Hematopoietic multipotent progenitor cell treated with erythropoietin and hydrocortisone succinate and interleukin-3 and kit ligand, for 4 days (in vitro differentiated cells): ENCODE results near the gene ECE2.
A peak's percentile ranks its signal among the peaks of the same experiment; 100 is the strongest.
"Not testable (repeated sequence)": the region's sequence is repeated elsewhere in the genome, so short reads cannot be mapped to it uniquely, and the experiment has no call there.

Source experiments
- DNase-seq: peaks from one replicate; pipeline ENCODE4 v3.0.0-alpha.2; 2015

Gene ECE2

DNA sequence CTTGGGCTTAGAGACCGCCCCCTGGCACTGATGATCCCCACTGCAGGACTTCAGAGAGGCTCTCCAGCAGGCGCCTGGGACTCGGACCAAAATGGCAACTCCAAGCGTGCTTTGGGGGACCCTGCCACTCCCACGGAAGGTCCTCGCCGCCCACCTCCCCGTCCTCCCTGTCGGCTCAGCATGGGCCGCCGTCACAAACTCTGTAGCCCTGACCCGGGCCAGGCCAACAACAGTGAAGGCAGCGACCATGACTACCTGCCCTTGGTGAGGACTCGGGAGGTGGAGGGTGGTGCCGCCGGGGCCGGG lies 34.7 kb upstream of the ECE2 start:
- DNase-seq = no peak

GRCh38 chr3:184241447-184242296 lies 34.1 kb upstream of the ECE2 start:
- DNase-seq = peak; percentile 63

DNA sequence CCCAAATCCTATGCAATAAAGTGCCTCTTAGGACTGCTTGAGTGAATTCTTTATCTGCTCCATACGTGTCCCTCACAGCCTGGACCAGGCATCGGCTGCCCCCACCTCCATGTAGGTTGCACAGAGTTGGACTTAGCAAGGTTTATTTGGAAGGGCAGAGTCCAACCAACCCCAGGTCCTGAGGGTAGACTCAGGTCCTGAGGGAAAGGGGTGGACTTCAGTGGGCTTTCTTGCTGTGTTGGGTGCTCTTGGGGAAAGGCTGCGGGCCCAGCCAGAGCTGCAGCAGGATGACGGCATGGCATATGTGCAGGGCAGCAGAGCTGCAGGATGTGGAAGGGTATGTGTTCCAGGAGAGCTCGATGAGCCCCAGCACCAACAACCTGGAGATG lies 33.5 kb upstream of the ECE2 start:
- no peak for DNase-seq

DNA sequence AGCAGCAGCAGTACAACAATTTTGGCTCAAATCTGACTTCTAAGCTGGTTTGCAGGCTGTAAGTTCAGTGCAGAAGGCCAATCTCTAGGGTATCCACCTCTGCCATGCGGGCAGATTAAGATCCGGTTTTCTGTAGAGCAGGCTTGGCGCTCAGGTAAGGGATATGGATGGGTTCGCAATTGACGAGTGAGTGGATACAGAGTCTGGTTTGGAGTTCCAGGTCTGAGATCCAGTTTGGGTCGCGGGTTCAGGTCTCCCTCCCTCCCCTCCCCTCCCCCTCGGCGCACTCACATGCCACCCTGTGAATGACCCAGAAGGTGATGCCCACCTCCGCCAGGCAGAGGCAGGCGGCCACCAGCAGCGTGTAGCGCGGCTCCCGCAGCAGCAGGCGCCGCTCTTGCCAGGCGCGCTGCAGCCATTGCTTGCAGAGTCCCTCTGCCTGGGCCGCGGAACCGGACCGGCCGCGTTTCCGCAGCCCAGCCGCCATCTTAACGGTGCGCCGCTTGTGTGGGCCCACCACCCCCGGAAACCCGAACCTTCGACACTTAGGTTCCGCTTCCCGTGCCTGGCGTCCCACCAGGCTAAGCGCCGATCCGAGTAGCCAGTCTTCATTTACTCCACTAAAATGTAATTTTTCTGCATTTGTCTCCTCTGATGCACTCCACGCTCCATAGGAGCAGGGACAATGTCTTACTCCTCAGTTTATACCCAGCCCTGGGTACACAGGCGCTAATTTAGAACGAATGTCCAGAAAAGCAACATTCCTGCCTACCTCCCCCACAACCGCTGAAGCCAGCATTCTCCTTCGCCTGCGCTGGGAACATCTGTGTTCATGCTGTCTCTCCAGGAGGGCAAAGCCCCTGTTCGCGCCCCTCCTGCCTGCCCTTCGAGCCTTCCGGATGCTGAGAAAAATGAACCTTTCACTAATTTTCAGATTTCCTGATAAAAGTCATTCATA lies 27.1 kb upstream of the ECE2 start, which contains the start of gene ALG3:
ALG3 (minus strand) TSS at position 509 of the 958 bp plus-strand sequence; CDS start at position 487, 22 bp downstream.
- DNase-seq = peak; percentile 94

GRCh38 chr3:184249412-184250166 lies 26.2 kb upstream of the ECE2 start, which contains the start of gene EEF1AKMT4:
Gene EEF1AKMT4, plus strand, starts transcription at chr3:184249672. Its CDS starts 23 bp downstream, at chr3:184249695.
- DNase-seq = peak; percentile 99

- DNase-seq = peak; percentile 98
Measured at GRCh38 chr3:184250167-184250828, 25.5 kb upstream of the ECE2 start.

DNA sequence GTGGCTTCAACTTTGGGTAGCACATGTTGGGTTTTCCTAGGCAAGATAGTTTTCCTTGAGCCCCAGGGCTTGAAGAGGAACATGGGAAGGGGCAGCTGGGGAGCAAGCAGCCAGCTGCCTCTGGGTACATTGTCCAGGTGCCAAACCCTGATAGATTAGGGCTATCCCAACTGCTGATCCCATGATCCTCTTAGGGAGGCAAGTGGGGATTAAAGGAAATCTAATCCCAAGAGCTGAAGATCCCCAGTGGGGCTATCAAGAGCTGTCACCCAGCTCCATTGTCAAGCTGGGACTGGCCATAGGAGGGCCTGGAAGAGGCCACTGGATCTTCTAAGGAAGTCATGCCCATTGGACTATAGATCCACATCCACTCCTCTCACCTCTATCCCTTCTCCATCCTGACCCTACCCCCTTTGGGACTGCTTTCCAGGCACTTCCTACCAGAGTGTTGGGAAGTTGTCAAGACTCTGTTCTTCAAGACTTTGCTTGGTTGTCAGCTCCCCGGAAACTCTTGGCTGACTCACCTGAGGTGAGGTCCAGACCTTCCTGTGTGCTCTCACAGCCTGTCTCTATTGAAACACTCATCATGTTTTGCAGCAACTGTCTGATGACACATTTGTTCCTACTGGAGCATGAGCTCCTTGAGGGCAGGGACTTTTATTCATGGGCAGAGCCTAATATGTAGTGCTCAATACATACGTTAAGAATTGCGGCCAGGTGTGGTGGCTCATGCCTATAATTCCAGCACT lies 20.4 kb upstream of the ECE2 start:
- DNase-seq = no peak

DNA sequence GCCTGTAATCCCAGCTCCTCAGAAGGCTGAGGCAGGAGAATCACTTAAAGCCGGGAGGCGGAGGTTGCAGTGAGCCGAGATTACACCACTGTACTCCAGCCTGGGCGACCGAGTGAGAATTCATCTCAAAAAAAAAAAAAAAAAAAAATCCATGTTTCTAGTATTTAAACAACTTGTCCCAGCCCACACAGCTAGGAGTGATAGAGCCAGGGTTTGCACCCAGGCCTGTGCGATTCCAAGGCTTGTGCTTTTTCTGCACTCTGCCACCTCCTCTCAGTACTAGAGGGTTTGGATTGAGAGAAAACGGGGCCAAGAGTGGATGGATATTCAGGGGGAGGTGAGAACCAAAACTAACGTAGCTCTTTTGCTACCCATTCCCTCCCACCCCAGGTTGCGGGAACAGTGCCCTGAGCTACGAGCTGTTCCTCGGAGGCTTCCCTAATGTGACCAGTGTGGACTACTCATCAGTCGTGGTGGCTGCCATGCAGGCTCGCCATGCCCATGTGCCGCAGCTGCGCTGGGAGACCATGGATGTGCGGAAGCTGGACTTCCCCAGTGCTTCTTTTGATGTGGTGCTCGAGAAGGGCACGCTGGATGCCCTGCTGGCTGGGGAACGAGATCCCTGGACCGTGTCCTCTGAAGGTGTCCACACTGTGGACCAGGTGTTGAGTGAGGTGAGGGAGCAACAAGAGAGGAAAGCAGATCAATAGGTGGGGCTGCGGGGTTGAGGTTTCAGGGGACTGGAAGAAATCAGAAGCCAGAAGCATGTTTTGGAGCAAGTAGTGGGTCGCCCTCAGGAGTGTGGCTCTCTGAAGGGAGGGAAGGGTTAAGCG lies 18.5 kb upstream of the ECE2 start:
- no peak for DNase-seq

GRCh38 chr3:184258926-184259325 lies 16.9 kb upstream of the ECE2 start:
- no peak for DNase-seq

DNA sequence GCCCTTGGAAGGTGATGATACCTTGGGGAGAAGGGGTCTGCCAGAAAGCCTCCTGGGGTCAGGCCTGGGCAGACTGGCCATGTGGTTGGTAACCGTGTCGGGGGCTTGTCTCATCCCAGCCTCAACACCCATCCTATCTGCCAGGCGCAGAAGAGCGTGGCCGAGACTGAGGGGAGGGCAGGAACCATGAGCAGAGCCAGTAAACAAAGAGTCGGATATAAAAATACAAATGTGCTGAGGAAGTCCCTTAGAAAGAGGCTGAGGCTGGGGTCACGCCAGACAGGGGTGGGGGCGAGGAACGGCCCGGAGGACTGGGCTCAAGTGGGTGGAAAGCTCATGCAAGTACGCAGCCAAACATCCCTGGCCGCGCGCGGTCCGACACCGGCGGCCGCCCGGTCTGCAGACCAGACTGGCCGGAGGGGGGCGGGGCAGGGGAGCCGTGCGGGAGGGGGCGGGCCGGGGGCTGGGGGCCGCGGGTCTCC lies 16.4 kb upstream of the ECE2 start:
- no peak for DNase-seq

DNA sequence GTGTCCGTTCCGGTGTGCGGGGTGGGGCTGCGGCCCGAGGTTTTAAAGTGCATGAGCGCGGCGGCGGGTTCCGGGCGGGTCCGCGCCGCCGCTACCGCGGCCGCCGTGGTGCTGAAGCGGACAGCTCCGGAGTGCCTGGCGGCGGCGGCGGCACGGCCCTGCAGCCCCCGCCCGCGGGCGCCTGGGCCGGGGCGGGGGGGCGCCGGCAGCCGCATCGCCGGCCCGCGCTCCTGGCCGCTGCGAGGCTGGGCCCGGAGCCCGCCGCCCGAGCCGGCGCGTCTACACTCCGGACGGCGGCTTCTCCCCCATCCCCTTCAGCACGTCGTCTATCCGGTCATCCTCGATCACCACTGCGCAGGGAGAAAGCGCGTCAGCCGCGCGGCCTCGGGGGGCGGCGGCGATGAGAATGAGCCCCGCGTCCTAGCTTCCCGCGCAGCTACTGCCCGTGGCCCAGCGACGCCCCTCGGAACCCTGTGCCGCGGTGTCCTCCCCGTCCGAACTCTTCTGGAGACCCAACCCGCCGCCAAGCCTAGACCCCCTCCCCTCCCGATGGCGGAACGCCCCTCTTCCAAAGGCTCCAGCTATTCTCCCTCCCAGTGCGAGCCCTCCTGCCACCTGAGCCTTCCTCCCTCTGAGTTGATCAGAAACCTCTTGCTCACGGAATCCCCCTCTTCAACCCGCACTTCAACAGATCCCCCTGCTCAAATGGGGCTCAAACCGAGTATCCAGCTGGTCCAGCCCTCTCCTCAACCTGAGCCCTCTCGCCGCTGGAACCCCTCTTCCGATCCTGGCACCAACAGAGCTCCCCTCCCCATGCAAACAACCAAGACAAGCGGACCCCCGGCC lies 15.7 kb upstream of the ECE2 start:
- peak; percentile 69 for DNase-seq

GRCh38 chr3:184260724-184261269 lies 15.0 kb upstream of the ECE2 start:
- no peak for DNase-seq

- peak; percentile 59 for DNase-seq
Measured at GRCh38 chr3:184261270-184261853, 14.5 kb upstream of the ECE2 start, which contains the start of gene CAMK2N2. Gene CAMK2N2, minus strand, starts transcription at chr3:184261553. Its CDS starts 268 bp downstream, at chr3:184261285.

DNA sequence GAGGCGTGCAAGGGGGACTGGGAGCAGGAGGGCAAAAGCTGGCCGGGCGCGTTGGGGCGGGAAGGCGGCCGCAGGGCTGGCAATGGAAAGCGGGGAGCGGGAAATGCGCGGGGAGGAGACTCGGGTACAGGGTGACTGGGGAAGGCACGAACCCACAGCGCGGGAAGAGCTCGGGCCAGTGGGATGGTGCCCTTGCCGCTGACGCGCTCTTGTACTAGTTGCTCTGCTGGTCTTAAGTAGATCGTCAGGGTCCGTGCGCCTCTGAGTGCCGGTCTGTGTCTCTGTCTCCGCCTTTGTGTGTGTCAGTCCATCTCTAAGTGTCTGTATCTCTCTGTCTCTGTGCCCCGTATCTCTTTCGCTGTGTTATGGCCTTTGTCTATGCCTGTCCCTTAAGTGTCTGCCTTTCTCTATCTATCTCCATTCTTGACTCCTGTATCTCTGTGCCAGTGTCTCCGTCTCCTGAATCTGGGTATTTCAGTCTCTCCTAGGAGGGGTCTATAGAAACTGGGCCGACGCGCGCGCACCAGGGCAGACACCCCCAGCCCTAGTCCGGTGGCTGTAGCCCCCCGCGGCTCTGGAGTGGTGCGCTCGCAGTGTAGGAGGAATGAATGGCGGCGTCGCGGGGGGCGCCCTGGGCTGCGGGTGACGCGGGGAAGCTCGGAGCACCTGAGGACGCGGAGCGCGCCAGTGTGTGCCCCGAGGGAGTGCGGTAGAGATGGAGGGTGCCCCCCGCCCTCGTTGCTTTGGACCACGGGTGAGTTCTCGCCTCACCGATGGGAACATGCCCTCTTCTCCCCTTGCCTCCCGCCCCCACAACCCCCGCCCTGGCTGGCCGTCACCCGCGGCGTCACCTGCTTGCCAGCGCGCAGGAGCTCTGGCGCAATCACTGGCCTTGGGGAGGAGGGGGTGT lies 13.7 kb upstream of the ECE2 start:
- DNase-seq = peak; percentile 58

GRCh38 chr3:184262764-184263179 lies 13.1 kb upstream of the ECE2 start:
- DNase-seq = no peak

GRCh38 chr3:184267249-184267648 lies 8.6 kb upstream of the ECE2 start:
- not testable (repeated sequence) for DNase-seq

- no peak for DNase-seq
Measured at GRCh38 chr3:184272269-184272668, 3.6 kb upstream of the ECE2 start.

DNA sequence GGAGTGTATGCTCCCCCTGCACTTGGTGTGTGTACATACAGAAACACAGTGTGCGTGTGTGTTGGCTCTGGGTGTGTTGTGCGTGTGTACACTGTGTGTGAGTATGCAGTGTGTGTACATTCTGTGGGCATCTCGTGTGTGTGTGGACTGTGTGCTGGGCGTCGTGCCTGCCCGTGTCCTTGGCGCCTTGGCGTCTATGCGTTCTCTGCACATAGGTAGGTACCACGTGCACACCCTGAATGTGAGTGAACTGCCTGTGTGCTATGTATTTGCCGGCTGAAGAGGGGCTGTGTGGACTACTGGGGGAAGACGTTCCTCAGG lies 481 bp upstream of the ECE2 start:
- no peak for DNase-seq
